ENCODE data around the gene DNAL4.

DNA sequence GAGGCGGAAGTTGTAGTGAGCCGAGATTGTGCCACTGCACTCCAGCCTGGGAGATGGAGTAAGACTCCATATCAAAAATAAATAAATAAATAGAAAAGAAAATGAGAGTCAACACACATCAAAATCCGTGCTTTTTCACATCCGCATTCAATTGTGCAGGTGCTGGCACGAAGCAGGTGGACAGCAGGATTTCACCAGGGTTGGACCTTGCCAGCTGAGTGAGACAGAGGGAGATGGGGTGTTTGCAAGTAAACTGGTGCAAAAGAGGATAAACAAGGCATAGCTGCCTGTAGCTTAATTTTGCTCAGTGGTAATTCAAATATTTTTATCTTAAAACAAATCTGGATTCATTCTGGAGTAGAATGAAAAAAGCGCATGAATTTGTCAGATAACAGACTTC lies 23.3 kb upstream of the DNAL4 start:
- no peak for TF ChIP-seq USF2 (IDR thresholded peaks at IDR 0.05; ENCODE audit: low read depth, low read length)
- no peak for TF ChIP-seq POLR2A (IDR thresholded peaks at IDR 0.05; ENCODE audit: low read depth, low read length)
- TF ChIP-seq CTCF (conservative IDR thresholded peaks at IDR 0.05; ENCODE audit: low read depth, low read length), result no peak
- TF ChIP-seq RFX5 (IDR thresholded peaks at IDR 0.05; ENCODE audit: low read depth, low read length), result no peak
